GM18505 (cell line): Measurements from ENCODE around the gene SEPTIN12.

Source experiments
- ATAC-seq: cut with Tn5 transposase; IDR thresholded peaks from one replicate; pipeline ENCODE4 v1.9.1; 2021; ENCODE audit not compliant: unreplicated experiment
- POLR2A ChIP-seq: IDR thresholded peaks from 4 replicates; pipeline ENCODE4 v1.6.1; 2011; ENCODE audit warnings: borderline replicate concordance; ENCODE audit not compliant: insufficient read depth, insufficient read length; ENCODE audit errors: extremely low read depth

Gene SEPTIN12

GRCh38 chr16:4800290-4801041, 12.3 kb upstream of the SEPTIN12 start:
- peak; percentile 59 for TF ChIP-seq POLR2A
- no peak for ATAC-seq

- no peak for ATAC-seq
- no peak for TF ChIP-seq POLR2A
Measured at GRCh38 chr16:4799171-4799855, 11.2 kb upstream of the SEPTIN12 start.

DNA sequence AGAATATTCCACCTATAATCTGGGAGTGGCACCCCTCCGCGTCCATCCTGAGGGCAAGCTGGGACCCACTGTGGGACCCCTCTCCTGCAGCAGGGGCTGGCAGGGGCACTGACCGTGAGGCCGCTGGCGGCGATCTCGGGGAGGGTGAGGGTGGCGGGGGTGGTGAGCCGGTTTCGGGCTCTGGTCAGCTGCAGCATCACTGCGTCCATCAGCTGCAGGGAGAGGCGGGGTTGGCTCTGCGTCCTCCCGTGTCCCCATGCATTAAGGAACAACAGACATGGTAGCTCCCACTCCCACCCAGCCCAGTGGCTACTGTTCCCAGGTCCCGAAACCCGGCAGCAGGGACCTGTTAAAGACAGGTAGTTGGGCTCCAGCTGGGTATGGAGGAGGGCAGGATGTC, 10.3 kb upstream of the SEPTIN12 start:
- no peak for TF ChIP-seq POLR2A
- ATAC-seq = no peak

GRCh38 chr16:4797805-4798252, 9.7 kb upstream of the SEPTIN12 start:
- no peak for TF ChIP-seq POLR2A
- no peak for ATAC-seq

DNA sequence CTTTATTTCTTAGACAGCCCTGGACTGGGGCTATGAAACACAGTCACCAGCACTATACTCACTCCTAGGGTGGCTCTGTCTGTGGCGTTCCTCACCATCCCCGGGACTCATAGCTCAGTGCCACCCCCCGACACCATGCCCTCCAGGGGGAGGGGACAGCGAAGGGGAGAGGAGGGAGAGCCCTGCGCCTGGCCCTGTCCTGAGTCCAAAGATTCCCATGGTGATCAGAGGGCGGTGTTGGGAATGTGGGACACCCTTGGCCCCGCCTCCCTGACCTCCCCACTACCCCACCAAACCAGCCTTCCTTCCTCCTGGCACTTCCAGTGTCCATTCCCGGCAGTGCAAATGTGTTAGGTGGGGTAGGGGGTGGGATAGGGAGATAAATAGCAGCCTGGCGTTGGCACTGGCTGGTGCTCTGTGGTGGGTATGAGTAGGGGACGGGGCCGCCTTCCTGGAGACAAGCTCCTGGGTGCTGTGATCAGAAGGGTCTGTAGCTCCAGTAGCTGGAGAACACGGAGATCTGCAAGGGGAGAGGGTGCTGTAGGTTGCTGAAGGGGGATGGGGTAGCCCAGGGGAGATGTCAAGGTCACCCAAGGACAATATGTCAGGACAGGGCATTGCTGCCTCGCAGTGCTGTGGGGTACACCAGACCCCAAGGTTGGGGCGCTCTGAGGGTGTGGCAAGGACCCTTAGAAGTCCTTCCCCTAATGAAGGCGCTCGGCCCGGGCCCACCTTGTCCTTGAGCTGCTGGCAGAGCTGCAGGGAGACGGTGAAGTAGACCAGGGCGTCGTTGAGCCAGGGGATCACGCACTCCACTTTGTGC, 9.0 kb upstream of the SEPTIN12 start:
- no peak for ATAC-seq
- TF ChIP-seq POLR2A = no peak

DNA sequence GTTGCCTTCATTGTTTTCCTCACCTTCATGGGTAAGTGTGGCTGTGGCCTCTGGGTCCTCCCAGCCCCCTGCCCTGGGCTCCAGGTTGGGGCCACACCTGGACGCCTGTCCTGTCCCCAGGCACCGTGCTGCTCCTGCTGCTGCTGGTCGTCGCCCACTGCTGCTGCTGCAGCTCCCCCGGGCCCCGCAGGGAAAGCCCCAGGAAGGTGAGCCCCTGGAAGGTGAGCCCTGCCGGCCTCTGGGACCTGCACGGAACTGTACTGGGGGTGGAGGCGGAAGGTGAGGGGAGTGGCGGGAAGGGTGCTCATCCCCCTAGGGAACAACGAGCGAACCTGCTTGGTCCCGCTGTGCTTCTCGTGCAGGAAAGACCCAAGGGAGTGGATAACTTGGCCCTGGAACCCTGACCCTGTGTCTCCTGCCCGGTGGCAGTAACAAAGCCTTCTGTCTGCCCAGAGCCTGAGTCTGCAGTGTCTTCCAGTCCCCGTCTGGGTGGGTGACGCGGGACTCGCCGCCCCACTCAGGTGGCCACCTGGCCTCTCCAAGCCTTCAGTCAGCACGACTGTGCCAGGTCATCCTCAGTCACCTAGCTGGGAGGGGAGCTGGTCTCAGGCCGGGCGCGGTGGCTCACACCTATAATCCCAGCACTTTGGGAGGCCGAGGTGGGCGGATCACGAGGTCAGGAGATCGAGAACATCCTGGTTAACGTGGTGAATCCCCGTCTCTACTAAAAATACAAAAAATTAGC, 7.9 kb upstream of the SEPTIN12 start:
- no peak for ATAC-seq
- no peak for TF ChIP-seq POLR2A

DNA sequence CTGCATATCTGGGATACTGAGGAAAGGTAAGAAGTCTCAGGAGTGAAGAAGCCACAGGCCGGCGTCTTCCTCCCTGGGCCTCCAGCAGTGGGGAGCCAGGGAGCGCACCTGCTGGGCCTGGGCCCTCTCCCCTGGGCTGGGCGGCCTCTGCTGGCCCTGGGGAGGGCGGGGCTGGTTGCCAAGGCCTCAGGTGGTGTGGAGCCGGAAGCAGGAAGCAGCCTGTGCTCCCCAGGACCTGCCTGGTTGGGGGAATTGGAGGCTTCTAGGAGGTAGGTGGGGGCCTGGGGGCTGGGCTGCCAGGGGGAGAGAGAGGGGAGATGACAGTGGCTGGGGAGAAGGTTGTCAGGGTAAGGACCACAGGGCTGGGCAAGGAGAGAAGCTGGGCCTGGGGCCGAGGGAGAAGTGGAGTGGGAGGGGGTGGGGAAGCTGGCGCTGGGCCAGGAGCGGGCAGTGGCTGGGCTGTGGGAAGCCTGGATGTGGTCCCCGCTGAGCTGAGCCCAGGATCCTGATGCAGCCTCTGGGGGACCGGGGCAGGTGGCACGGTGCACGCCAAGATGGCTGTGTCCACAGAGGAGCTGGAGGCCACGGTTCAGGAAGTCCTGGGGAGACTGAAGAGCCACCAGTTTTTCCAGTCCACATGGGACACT, 7.2 kb upstream of the SEPTIN12 start, which contains the start of gene SMIM22:
Gene SMIM22, plus strand, starts transcription at position 189 of the 647 bp plus-strand sequence. Its CDS starts 366 bp downstream, at position 555.
- no peak for ATAC-seq
- no peak for TF ChIP-seq POLR2A

- TF ChIP-seq POLR2A = no peak
- ATAC-seq = no peak
Measured at GRCh38 chr16:4792951-4793513, 4.9 kb upstream of the SEPTIN12 start.

GRCh38 chr16:4790871-4791270, 2.7 kb upstream of the SEPTIN12 start:
- no peak for TF ChIP-seq POLR2A
- ATAC-seq = no peak

DNA sequence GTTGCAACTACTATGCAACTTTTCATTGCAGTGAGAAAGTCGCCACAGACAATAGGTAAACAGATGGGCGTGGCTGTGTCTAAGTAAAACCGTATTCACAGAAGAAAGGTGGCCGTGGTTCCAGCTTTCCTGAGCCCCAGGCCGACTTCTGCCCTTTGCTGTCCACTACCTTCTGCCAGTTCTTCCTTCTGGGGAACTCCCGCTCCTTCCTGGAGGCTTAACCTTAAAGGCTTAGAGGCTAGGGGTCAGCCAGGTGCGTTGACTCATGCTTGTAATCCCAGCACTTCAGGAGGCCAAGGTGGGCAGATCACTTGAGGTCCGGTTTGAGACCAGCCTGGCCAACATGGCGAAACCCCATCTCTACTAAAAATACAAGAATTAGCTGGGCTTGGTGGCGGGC, 2.1 kb upstream of the SEPTIN12 start:
- ATAC-seq = no peak
- no peak for TF ChIP-seq POLR2A

- TF ChIP-seq POLR2A = no peak
- no peak for ATAC-seq
Measured at GRCh38 chr16:4788910-4789309, 765 bp upstream of the SEPTIN12 start.

DNA sequence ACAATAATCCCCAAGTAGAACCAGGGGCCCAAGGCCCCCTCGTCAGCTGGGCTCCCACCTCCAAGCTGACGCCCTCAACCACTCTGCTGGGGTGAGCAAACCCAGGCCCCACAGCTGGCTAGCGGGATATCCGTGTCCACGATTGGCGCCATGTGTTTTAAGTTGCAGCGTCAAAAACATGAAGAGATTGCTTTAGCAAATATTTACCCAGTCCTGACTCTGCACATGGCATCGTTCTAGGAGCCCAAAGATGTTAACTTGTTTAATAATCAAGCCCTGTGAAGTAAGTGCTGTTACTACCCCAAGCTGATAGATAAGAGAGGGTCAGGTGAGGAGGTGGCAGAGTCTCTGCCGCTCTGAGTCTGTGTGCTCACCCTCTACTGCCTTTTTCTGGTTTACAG, 344 bp upstream of the SEPTIN12 start:
- no peak for TF ChIP-seq POLR2A

More for the DNA sequence above, 344 bp upstream of the SEPTIN12 start:
- no peak for ATAC-seq
